HG02763 (cell line): ENCODE results near the gene NOL12.
"Not testable (repeated sequence)": the region's sequence is repeated elsewhere in the genome, so short reads cannot be mapped to it uniquely, and the experiment has no call there.

Experiments used
- ATAC-seq: cut with Tn5 transposase; IDR thresholded peaks from one replicate; pipeline ENCODE4 v1.9.1; 2021; ENCODE audit warnings: mild to moderate bottlenecking, moderate library complexity; ENCODE audit not compliant: unreplicated experiment

Gene NOL12

DNA sequence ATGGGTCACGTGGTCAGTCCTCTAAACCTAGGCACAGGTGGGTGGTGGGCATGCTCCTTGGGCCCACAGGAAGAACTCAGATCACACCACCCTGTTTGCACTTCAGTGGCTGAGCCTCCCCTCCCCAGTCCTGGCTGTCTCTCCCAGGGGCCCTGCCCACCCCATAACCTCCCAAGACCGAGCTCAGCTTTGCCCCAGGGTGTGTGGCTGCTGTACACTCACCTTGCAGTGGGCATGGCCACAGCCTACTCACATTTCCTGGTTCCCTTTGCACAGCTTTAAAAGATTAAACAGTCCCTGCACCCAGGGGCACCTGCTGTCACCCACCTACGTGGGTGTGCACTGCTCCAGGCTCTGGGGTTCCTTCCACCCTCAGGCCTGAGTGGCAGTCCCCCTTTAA is 24.5 kb downstream of the NOL12 start:
- no peak for ATAC-seq

DNA sequence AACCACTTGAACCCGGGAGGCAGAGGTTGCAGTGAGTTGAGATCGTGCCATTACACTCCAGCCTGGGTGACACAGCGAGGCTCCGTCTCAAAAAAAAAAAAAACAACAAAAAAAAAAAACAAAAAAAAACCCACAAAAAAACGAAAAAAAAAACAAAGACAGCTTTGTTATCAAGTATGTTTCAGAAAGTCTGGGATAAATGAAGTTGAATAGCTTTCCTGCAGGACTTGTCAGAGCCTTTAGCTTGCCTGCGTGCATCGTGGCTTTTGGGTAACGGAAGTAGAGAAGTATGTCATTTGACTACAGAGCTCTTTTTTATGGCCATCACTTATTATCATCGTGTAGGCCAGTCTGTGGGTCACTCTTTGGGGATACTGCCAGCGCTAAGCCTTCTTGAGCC is 25.3 kb downstream of the NOL12 start:
- ATAC-seq = no peak

DNA sequence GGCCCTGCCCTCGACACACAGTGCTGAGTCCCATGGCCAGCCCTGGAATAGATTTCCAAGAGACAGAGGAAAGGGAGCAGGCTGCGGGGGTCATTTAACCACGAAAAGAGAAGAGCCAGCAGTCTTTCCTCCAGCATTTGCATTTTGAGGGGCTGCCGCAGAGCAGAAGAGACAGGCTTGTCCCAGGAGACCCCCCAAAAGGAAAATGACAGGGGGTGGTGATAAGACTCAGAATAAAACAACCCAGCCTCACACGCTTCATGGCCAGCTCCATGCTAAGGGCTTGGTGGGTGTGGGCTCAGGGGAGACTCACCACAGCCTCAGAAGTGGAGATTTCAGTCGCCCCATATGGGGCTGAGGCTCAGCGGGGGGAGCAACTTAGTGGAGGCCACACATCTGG is 27.6 kb downstream of the NOL12 start:
- ATAC-seq = no peak

DNA sequence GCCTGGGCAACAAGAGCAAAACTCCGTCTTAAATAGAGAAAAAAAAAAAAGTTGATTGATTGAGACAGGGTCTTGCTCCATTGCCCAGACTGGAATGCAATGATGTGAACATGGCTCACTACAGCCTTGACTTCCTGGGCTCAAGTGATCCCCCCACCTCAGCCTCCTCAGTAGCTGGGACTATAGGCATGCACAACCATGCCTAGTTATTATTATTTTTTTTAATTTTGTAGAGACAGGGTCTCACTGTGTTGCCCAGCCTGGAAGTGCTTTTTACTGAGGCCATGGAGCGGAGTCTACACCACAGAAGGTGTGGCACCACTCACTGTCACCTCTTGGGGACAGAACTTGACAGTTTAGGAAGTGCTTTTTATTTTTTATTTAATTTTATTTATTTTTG is 28.5 kb downstream of the NOL12 start:
- ATAC-seq = no peak

DNA sequence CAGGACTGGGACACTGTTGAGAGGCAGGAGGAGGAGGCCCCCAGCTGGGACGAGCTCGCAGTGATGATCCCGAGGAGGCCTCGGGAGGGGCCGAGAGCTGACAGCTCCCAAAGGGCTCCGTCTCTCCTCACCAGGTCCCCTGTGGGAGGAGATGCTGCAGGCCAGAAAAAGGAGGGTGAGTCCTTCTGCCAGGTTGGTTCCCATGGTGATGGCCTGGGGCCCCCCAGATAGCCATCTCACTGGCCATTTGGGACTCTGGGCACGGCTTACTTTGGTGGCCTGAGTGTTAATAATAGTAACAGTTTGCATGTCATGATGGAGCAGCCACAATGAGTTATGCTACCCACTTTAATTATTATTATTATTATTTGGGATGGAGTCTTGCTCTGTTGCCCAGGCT is 29.6 kb downstream of the NOL12 start:
- no peak for ATAC-seq

GRCh38 chr22:37716708-37717107 is 30.6 kb downstream of the NOL12 start:
- no peak for ATAC-seq

- ATAC-seq = not testable (repeated sequence)
Measured at GRCh38 chr22:37717235-37717634, 31.1 kb downstream of the NOL12 start.

GRCh38 chr22:37717746-37718305 is 31.7 kb downstream of the NOL12 start:
- ATAC-seq = not testable (repeated sequence)

DNA sequence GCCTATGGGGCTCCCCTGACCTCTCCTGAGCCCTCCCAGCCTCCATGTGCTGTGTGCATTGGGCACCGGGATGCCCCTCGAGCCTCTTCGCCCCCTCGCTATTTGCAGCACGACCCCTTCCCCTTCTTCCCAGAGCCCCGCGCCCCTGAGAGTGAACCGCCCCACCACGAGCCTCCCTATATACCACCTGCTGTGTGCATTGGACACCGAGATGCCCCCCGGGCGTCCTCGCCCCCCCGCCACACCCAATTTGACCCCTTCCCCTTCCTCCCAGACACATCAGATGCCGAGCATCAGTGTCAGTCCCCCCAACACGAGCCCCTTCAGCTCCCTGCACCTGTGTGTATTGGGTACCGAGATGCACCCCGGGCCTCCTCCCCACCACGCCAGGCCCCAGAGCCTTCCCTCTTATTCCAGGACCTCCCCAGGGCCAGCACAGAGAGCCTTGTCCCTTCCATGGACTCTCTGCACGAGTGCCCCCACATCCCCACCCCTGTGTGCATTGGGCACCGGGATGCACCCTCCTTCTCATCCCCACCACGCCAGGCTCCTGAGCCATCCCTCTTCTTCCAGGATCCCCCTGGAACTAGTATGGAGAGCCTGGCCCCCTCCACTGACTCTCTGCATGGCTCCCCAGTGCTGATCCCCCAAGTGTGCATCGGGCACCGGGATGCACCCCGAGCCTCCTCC is 39.6 kb downstream of the NOL12 start:
- no peak for ATAC-seq

- no peak for ATAC-seq
Measured at GRCh38 chr22:37726241-37726887, 40.2 kb downstream of the NOL12 start.

DNA sequence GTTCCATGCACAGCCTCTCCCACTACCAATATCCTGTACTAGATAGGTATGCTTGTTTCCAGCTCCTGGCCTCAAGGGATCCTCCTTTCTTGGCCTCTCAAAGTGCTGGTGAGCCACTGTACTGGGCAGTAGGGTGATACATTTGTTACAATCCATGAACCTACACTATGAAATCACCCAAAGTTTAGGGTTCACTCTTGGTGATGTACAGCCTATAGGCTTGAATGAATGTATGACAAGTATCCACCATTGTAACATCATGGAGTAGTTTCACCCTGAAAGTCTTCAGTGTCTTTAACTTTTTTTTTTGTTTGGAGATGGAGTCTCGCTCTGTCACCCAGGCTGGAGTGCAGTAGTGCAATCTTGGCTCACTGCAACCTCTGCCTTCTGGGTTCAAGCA is 42.5 kb downstream of the NOL12 start:
- no peak for ATAC-seq

DNA sequence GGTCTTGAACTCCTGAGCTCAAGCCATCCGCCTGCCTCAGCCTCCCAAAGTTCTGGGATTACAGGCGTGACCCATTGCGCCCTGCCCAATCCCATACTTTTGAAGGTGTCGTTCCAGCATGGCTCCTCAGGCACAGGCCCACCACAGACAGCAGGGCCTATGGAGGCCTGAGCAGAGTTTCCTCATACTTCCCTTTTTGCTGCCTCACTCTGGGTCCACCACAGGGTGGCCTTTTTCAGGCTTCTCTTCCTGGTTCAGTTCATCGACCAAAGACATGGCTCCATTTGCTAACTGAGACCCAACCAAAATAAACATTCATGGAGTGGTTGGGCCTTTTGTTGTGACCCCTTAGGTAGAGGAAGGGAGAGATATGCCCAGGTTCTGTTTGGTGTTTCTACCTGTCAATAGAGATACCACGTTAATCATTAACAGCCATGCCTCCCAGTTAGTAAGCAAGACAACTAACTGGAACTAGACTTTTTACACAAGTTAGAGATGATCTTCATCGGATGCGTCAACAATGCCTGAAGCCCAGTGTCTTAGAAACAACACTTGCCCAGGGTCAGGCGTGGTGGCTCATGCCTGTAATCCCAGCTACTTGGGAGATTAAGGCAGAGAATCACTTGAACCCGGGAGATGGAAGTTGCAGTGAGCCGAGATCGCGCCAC is 45.8 kb downstream of the NOL12 start:
- no peak for ATAC-seq

DNA sequence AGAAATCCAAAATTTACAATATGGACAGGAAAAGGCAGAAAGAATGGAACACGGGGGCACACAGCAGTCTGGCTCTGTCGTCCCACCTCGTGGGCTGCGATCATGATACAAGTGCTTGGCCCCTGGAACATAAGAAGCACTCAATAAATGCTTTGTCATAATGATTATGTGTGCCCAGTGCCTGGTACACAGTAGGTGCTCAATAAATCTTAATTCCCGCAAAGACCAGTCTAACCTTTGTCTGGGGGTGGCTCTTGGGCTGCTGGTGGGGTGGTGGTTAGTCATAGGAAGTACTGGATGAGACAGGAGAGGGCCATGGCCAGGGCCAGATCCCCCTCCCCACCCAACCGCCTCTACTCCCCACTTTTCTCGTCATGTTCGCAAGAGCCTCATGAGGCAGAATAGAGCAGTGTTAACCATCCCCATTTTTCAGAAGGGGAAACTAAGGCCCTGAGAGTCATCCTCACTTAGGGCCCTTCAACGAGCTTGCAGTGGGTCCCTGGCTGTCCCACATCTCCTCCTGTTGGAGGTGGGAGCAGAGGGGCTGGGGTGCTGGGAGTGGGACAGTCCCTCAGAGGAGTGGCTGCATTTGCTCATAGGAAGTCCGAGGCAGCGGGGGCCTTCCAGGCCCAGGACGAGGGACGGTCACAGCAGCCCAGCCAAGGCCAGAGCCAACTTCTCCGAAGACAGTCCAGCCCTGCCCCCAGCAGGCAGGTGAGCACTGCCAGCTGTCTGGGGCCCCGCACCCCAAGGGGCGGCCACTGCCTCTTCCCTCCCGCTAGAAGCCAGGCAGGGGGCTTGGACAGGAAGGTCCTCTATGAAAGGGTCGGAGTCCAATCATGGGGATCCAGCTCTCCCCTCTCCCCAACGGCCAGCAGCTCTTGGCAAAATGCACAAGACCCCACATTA is 46.8 kb downstream of the NOL12 start:
- no peak for ATAC-seq

DNA sequence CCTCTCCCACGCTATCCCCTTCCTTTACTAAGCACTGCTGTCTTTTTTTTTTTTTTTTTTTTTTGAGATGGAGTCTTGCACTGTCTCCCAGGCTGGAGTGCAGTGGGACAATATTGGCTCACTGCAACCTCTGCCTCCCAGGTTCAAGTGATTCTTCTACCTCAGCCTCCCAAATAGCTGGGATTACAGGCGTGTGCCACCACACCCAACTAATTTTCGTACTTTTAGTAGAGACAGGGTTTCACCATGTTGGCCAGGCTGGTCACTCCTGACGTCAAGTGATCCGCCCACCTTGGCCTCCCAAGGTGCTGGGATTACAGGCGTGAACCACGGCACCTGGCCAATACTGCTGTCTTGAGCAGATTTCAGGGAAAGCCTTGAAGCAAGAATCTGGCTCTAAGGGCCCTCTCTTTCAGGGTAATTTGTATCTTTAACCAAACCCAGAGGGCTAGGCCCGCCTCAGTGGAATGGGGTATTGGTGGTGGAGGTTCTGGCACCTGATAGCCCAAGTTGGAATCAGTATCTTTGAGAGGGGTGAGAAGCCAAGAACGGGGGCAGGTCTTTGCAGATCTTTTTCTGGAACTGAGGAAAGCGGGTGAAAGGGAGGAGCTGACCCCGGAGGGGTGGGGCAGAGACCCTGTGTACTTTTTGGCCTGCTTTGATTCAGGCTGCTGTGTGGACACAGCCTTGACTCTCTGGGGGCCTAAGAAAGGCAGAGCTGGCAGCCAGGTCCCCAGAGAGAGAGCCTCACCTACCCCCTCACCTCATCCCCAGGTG is 47.7 kb downstream of the NOL12 start:
- ATAC-seq = no peak

DNA sequence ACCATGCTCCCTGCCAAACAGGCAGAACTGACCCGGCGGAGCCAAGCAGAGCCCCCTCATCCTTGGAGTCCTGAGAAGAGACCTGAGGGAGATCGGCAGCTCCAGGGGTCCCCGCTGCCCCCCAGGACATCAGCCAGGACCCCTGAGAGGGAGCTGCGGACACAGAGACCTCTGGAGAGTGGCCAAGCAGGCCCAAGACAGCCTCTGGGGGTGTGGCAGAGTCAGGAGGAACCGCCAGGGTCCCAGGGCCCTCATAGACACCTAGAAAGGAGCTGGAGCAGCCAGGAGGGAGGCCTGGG is 48.2 kb downstream of the NOL12 start:
- no peak for ATAC-seq

- ATAC-seq = no peak
Measured at GRCh38 chr22:37734964-37735451, 48.9 kb downstream of the NOL12 start.

DNA sequence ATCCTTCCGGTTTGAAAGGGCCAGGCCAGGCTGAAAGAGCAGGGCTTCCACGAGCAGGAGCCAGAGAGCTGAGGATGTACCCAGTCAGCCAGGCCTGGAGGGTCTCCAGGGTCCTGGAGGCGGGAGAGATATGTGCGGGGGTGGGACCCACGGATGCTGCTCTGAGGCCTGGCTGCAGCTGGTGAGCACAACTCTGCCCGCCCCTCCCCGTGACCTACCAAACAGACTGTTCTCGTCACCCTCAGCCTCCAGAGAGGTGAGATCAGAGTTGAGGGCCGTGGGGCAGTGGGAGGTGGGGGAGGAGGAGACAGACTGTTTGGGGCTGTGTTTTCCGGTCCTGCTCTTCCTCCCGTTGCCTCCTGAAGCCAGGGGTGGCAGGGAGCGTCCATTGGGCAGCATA is 52.9 kb downstream of the NOL12 start:
- ATAC-seq = no peak

GRCh38 chr22:37739611-37740049 is 53.5 kb downstream of the NOL12 start:
- ATAC-seq = no peak

- no peak for ATAC-seq
Measured at GRCh38 chr22:37740455-37741311, 54.5 kb downstream of the NOL12 start.
